Measurements from ENCODE around the gene ATG9B. TPM values are rescaled to one million over a fixed set of nuclear protein-coding genes. Genes with fewer than 3 reads are reported as not detected.

ATG9B gene
- polyA plus RNA-seq, 2 donors: 36.0 to 143 TPM

DNA sequence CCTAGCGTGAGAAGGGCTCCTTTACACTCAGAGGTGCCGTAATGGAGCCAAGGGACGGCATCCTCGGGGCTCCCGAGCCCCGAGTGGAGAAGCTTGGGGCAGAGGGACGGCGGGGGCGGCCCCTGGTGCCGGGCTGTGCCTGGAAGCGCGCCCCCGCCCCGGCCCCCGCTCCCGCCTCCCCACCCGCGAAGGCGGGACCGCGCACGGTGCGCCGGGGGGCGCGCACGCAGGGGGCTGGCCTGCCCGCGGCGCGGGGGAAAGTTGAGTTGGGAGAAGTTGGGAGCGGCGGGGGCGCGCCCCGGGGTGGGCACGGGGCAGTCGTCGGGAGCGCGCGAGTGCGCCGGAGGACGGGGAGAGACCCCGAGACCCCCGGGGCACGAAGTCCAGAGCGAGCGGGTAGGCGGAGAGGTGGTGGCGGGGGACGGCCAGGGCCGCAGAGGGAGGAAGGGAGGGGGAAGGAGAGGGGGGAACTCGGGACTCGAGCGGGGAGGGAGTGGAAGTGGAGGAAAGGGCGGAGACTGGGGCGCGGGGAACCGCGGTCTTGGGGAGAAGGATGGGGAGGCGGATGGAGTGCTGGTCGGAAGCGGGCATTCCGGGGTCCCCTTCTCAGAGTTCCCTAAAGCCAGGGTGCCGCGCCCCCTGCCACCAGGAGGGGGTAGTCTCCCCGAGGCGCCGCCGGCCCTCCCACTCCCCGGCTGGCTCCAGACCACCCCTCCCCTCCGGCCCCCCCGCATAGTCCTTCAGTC, 35.2 kb upstream of the ATG9B start, which contains the start of gene SLC4A2:
Gene SLC4A2 (plus strand): TSS at position 223 of the 746 bp plus-strand sequence. CDS start 2,399 bp downstream, outside the sequence.
- H3K27me3 ChIP-seq (ENCODE audit: control insufficient read depth in 1 of 2, insufficient read depth in 2 of 2, low read length in 2 of 2): no peaks in the 10 kb centered on the region
- peaks cover 16 to 30% of the 10 kb centered on the region in 2 donors for H3K4me1 ChIP-seq (ENCODE audit: control insufficient read depth in 2 of 2, insufficient read depth in 2 of 2, low read length in 1 of 2)
- H3K4me3 ChIP-seq (ENCODE audit: low read depth in 1 of 2, low read length in 2 of 2): peak within 1 kb of the TSS; percentile 77 to 84
- H3K9me3 ChIP-seq (ENCODE audit: control insufficient read depth in 2 of 2, insufficient read depth in 1 of 2, low read depth in 1 of 2, low read length in 1 of 2): no peaks in the 10 kb centered on the region
- peaks cover 0 to 9% of the 10 kb centered on the region in 2 donors for H3K36me3 ChIP-seq (ENCODE audit: control insufficient read depth in 2 of 2, insufficient read depth in 2 of 2, low read length in 1 of 2)
- 0 to 1% methylated on average over 38 to 73 of the region's 75 CpGs for WGBS, 2 donors
- H3K27ac ChIP-seq (ENCODE audit: low read depth in 2 of 2, low read length in 1 of 2): peak within 1 kb of the TSS; percentile 96 to 99

DNA sequence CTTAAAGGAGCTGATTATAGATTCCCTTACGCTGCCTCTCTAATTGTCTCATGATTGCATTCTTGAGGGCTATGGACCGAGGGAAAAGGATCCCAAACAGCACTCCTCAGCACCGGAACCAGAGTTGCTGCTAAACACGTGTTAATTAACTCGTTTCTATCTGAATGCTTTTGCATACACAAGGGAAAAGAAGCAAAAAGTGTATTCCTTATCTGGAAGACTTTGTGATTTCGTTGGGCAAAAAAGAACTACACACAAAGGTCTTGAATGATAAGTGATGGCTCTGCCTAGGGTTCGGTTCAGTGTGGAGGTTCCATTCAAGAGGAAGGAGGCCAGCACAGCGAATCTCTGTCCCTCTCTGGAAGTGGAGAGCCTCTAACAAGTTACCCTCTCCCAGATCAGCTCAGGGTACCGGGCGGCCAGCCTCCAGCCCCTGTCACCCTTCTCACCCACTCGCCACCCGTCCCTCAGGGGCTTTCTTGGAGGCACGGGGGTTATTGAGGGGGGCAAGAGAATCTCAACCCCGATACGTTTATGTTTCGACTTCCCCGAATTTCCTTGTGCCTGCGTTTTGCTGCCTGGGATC, 34.6 kb upstream of the ATG9B start:
- 3 to 4% methylated on average over 18 of the region's 18 CpGs for WGBS, 2 donors
- Histone ChIP-seq H3K4me1 (ENCODE audit: control insufficient read depth in 2 of 2, insufficient read depth in 2 of 2, low read length in 1 of 2) (peaks cover 16 to 29% of the 10 kb centered on the region in 2 donors), H3K9me3 (ENCODE audit: control insufficient read depth in 2 of 2, insufficient read depth in 1 of 2, low read depth in 1 of 2, low read length in 1 of 2) (no peaks in the 10 kb centered on the region), H3K27ac (ENCODE audit: low read depth in 2 of 2, low read length in 1 of 2) (peak overlapping the region; percentile 96 to 99), H3K4me3 (ENCODE audit: low read depth in 1 of 2, low read length in 2 of 2) (peak overlapping the region; percentile 77 to 84), H3K36me3 (ENCODE audit: control insufficient read depth in 2 of 2, insufficient read depth in 2 of 2, low read length in 1 of 2) (peaks cover 0 to 8% of the 10 kb centered on the region in 2 donors), H3K27me3 (ENCODE audit: control insufficient read depth in 1 of 2, insufficient read depth in 2 of 2, low read length in 2 of 2) (no peaks in the 10 kb centered on the region)

DNA sequence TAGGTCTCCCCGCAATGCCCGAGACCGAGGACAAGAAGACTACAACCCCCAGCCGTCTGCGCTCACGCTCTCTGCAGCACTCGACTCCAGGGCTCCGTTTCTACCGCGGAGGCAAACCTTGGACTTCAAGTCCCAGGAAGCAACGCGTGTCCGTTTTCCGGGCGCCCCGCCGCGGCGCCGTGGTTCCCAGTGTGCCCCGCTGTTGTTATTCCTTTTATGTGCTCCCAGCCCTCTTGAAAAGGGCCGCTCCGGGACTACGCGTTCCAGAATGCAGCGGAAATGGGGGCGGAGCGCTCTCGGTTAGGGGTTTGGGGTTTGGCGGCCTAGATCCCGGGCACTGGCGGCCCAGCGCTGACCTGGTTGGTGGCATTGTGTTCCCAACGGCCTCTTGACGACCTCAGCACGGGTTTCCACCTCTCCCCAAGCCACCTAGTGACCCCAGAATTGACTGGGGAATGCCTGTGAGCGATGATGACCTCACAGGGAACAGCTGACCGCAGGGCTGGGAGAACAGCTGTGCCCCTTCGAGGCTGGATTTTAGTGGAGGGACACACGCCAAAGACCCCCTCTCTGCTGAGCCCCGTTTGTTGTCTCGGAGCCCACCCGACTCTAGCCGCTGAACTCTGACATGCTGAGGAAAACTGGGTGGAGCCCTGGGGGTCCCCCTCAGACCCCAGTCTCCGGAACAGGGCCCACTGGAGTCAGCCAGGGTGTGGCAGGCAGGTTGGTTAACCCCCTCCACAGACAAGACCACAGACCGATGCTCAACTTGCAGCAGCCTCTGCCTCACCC, 33.9 kb upstream of the ATG9B start:
- Histone ChIP-seq H3K4me3 (ENCODE audit: low read depth in 1 of 2, low read length in 2 of 2) (peak overlapping the region; percentile 72 to 84), H3K4me1 (ENCODE audit: control insufficient read depth in 2 of 2, insufficient read depth in 2 of 2, low read length in 1 of 2) (peaks cover 16 to 28% of the 10 kb centered on the region in 2 donors), H3K9me3 (ENCODE audit: control insufficient read depth in 2 of 2, insufficient read depth in 1 of 2, low read depth in 1 of 2, low read length in 1 of 2) (no peaks in the 10 kb centered on the region), H3K27me3 (ENCODE audit: control insufficient read depth in 1 of 2, insufficient read depth in 2 of 2, low read length in 2 of 2) (no peaks in the 10 kb centered on the region), H3K36me3 (ENCODE audit: control insufficient read depth in 2 of 2, insufficient read depth in 2 of 2, low read length in 1 of 2) (peaks cover 0 to 10% of the 10 kb centered on the region in 2 donors), H3K27ac (ENCODE audit: low read depth in 2 of 2, low read length in 1 of 2) (peak overlapping the region; percentile 96 to 99)
- WGBS, 2 donors: 1% methylated on average over 46 of the region's 46 CpGs

DNA sequence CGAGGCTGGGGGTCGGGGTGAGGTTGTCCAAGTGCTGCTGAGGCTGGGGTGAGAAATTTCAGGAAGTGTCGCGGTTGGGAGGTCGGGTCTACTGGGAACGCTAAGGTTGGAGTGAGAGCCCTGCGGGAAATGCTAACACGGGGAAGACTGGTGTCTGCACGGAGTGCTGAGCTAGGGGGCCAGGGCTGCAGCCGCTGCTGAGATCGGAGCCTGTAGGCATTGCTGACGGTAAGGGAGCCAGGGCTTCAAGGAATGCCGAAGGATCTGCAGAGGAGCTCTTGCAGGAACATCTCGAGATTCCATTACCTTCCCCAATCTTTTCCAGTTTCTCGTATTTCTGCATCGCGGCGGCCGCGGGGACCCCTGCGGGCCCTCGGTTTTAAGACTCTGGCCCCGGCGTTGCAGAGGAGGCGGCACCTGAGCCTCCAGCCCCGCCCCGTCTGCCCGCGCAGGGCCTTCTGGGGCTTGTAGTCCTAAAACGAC, 33.3 kb upstream of the ATG9B start, which contains the start of gene CDK5:
Gene CDK5 (minus strand): TSS at position 392 of the 483 bp plus-strand sequence. CDS start 49 bp downstream, at position 343.
- 0 to 1% methylated on average over 30 of the region's 30 CpGs for WGBS, 2 donors
- Histone ChIP-seq H3K27ac (ENCODE audit: low read depth in 2 of 2, low read length in 1 of 2) (peak within 1 kb of the TSS; percentile 96 to 99), H3K4me1 (ENCODE audit: control insufficient read depth in 2 of 2, insufficient read depth in 2 of 2, low read length in 1 of 2) (peaks cover 16 to 25% of the 10 kb centered on the region in 2 donors)

DNA sequence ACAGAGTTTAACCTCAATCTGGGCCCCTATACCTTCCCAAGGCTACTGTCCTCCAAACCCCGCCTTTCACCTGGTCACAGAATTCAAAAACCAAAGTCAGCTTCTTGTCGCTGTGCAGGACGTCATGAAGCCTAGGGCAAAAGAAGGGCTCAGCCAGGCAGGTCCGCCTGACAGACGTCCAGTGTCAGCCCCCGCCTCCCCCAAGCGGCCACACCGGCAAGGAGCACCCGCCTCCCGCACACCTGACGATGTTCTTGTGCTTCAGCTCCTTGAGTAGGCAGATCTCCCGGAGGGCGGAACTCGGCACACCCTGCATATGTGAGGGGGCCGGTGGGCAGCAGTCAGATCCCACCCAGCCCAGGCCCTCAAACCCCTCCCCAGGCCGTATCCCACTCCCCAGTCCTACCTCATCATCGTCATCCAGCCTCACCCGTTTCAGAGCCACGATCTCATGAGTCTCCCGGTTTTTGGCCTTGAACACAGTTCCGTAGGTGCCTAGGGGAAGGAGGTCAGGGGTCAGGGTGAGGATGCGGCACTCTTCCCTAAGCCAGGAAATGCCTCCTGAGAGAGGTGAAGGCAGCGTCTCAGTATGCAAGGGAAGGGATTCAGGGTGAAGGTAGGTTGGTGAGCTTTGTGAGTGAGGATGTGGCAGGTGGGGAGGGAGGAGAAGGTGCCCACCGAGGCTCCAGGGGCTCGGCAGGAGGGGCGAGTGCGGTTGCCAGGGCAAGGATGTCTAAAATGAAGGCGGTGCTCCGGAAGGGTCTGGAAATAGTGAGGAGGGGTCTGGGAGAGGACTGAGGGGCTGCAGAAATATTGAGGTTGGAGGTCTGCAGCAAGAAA, 32.6 kb upstream of the ATG9B start:
- WGBS, 2 donors: 27 to 32% methylated on average over 29 of the region's 29 CpGs
- peaks cover 0 to 9% of the 10 kb centered on the region in 2 donors for H3K36me3 ChIP-seq (ENCODE audit: control insufficient read depth in 2 of 2, insufficient read depth in 2 of 2, low read length in 1 of 2)
- H3K9me3 ChIP-seq (ENCODE audit: control insufficient read depth in 2 of 2, insufficient read depth in 1 of 2, low read depth in 1 of 2, low read length in 1 of 2): no peaks in the 10 kb centered on the region
- H3K4me1 ChIP-seq (ENCODE audit: control insufficient read depth in 2 of 2, insufficient read depth in 2 of 2, low read length in 1 of 2): peaks cover 12 to 20% of the 10 kb centered on the region in 2 donors
- no peaks in the 10 kb centered on the region for H3K27me3 ChIP-seq (ENCODE audit: control insufficient read depth in 1 of 2, insufficient read depth in 2 of 2, low read length in 2 of 2)
- H3K27ac ChIP-seq (ENCODE audit: low read depth in 2 of 2, low read length in 1 of 2): no peak overlapping the region
- peak overlapping the region; percentile 72 to 84 for H3K4me3 ChIP-seq (ENCODE audit: low read depth in 1 of 2, low read length in 2 of 2)

More for the DNA sequence above, 33.3 kb upstream of the ATG9B start, which contains the start of gene CDK5:
- H3K36me3 ChIP-seq (ENCODE audit: control insufficient read depth in 2 of 2, insufficient read depth in 2 of 2, low read length in 1 of 2): peaks cover 0 to 10% of the 10 kb centered on the region in 2 donors
- H3K27me3 ChIP-seq (ENCODE audit: control insufficient read depth in 1 of 2, insufficient read depth in 2 of 2, low read length in 2 of 2): no peaks in the 10 kb centered on the region
- H3K4me3 ChIP-seq (ENCODE audit: low read depth in 1 of 2, low read length in 2 of 2): peak within 1 kb of the TSS; percentile 72 to 84
- no peaks in the 10 kb centered on the region for H3K9me3 ChIP-seq (ENCODE audit: control insufficient read depth in 2 of 2, insufficient read depth in 1 of 2, low read depth in 1 of 2, low read length in 1 of 2)

DNA sequence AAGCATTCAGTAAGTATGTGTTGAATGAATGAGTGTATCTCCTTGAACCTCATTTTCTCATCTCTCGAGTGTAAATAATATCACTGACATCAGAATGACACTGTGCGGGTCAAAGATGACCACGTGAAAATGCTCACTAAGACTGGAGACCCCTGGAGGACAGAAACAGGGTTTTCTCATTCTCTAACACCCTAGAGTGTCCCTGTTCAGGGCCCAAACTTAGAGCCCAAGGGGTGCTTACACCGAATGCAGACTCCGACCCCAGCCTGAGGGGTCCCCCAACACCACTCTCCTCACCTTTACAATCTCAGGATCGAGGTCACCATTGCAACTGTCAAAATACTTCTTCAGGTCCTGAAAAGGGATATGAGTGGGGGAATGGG, 32.0 kb upstream of the ATG9B start:
- H3K27me3 ChIP-seq (ENCODE audit: control insufficient read depth in 1 of 2, insufficient read depth in 2 of 2, low read length in 2 of 2): no peaks in the 10 kb centered on the region
- WGBS, 2 donors: 83 to 89% methylated on average over 6 of the region's 6 CpGs
- no peaks in the 10 kb centered on the region for H3K9me3 ChIP-seq (ENCODE audit: control insufficient read depth in 2 of 2, insufficient read depth in 1 of 2, low read depth in 1 of 2, low read length in 1 of 2)

DNA sequence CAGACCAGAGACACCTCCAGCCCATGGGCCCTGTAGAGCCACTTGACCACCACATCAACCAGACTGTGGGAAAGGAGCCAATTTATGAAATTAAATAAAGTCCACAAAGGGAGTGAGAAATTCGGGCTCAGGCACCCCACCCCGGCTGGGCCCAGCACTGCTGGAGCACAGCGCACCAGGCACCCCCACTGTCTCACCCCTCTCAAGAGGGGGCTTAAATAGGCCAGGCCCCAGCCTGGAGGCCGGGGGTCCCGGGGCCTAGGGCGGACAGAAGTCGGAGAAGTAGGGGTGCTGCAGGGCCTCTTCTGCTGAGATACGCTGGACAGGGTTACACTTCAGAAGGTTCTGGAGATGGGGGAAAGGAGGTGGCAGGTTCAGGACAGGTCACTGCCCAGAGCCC, 29.5 kb upstream of the ATG9B start:
- Histone ChIP-seq H3K4me1 (ENCODE audit: control insufficient read depth in 2 of 2, insufficient read depth in 2 of 2, low read length in 1 of 2) (peaks cover 7% of the 10 kb centered on the region in 2 donors), H3K27me3 (ENCODE audit: control insufficient read depth in 1 of 2, insufficient read depth in 2 of 2, low read length in 2 of 2) (no peaks in the 10 kb centered on the region), H3K4me3 (ENCODE audit: low read depth in 1 of 2, low read length in 2 of 2) (no peak overlapping the region), H3K9me3 (ENCODE audit: control insufficient read depth in 2 of 2, insufficient read depth in 1 of 2, low read depth in 1 of 2, low read length in 1 of 2) (no peaks in the 10 kb centered on the region), H3K27ac (ENCODE audit: low read depth in 2 of 2, low read length in 1 of 2) (no peak overlapping the region), H3K36me3 (ENCODE audit: control insufficient read depth in 2 of 2, insufficient read depth in 2 of 2, low read length in 1 of 2) (peaks cover 0 to 9% of the 10 kb centered on the region in 2 donors)
- WGBS, 2 donors: 84 to 85% methylated on average over 8 of the region's 8 CpGs

More for the DNA sequence above, 32.0 kb upstream of the ATG9B start:
- Histone ChIP-seq H3K4me1 (ENCODE audit: control insufficient read depth in 2 of 2, insufficient read depth in 2 of 2, low read length in 1 of 2) (peaks cover 9 to 16% of the 10 kb centered on the region in 2 donors), H3K36me3 (ENCODE audit: control insufficient read depth in 2 of 2, insufficient read depth in 2 of 2, low read length in 1 of 2) (peaks cover 0 to 9% of the 10 kb centered on the region in 2 donors), H3K4me3 (ENCODE audit: low read depth in 1 of 2, low read length in 2 of 2) (no peak overlapping the region), H3K27ac (ENCODE audit: low read depth in 2 of 2, low read length in 1 of 2) (no peak overlapping the region)

DNA sequence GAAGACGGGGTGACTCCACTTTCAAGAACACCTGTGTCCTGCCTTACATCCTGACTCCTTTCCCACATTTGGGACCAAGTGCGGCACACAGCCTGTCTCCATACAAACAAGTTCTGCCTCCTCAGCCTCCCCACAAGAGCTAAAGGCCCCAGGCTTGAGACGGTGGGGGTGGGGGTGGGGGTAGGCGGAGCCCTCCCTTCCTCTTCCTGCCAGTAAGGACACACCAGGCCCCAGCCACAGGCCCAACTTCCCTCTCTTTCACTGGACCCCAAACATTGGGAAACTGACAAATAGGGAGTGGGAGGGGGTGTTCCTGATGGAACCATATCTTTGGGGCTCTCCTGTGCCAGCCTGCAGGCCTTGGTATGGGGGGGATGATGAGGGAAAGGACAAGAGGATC, 28.8 kb upstream of the ATG9B start:
- Histone ChIP-seq H3K9me3 (ENCODE audit: control insufficient read depth in 2 of 2, insufficient read depth in 1 of 2, low read depth in 1 of 2, low read length in 1 of 2) (no peaks in the 10 kb centered on the region), H3K4me1 (ENCODE audit: control insufficient read depth in 2 of 2, insufficient read depth in 2 of 2, low read length in 1 of 2) (peaks cover 7% of the 10 kb centered on the region in 2 donors), H3K27ac (ENCODE audit: low read depth in 2 of 2, low read length in 1 of 2) (no peak overlapping the region), H3K27me3 (ENCODE audit: control insufficient read depth in 1 of 2, insufficient read depth in 2 of 2, low read length in 2 of 2) (no peaks in the 10 kb centered on the region), H3K36me3 (ENCODE audit: control insufficient read depth in 2 of 2, insufficient read depth in 2 of 2, low read length in 1 of 2) (peaks cover 0 to 9% of the 10 kb centered on the region in 2 donors), H3K4me3 (ENCODE audit: low read depth in 1 of 2, low read length in 2 of 2) (no peak overlapping the region)
- WGBS, 2 donors: 68 to 69% methylated on average over 4 of the region's 4 CpGs

Data from esophagus (tissue), 2 donors.